Measurements from ENCODE around the gene ZNRF2. TPM values are rescaled to one million over a fixed set of nuclear protein-coding genes. Genes with fewer than 3 reads are reported as not detected.

Gene ZNRF2
- total RNA-seq, result 11.7 TPM
- long read RNA-seq, transcript ZNRF2-201 (5 exons, 3,460 nt), result major isoform, 41 of 47 reads
- long read RNA-seq, partial matches to known transcripts, result 1 of 47 reads
- long read RNA-seq, other reads (novel, unspliced or antisense), result 5 of 47 reads

- peak; percentile 100 for DNase-seq (ENCODE audit: low spot score)
- intact Hi-C loops (cut with DNase I), result loop anchor here (5.0 kb wide), 1 partner anchor 193 kb away; the partner anchor contains the start of gene NOD1
These were observed at the start of gene ZNRF2 for GRCh38 chr7:30284298-30285066. TSS of gene ZNRF2 (plus strand) at chr7:30284597. CDS start at chr7:30285358, 761 bp downstream.

- intact Hi-C loops (cut with DNase I), result no loop called here
- no peak for DNase-seq (ENCODE audit: low spot score)
These were observed 47.1 kb upstream of the ZNRF2 start for GRCh38 chr7:30237271-30237695.

- no peak for DNase-seq (ENCODE audit: low spot score)
- intact Hi-C loops (cut with DNase I), result no loop called here
These were observed 45.5 kb upstream of the ZNRF2 start for GRCh38 chr7:30238721-30239441.

- intact Hi-C loops (cut with DNase I), result no loop called here
- no peak for DNase-seq (ENCODE audit: low spot score)
These were observed 44.1 kb upstream of the ZNRF2 start for GRCh38 chr7:30240106-30240800.

GRCh38 chr7:30241767-30242166 lies 42.6 kb upstream of the ZNRF2 start:
- no peak for DNase-seq (ENCODE audit: low spot score)
- intact Hi-C loops (cut with DNase I), result no loop called here

GRCh38 chr7:30244340-30244739 lies 40.1 kb upstream of the ZNRF2 start:
- intact Hi-C loops (cut with DNase I), result no loop called here
- no peak for DNase-seq (ENCODE audit: low spot score)

GRCh38 chr7:30245913-30246312 lies 38.5 kb upstream of the ZNRF2 start:
- no peak for DNase-seq (ENCODE audit: low spot score)
- intact Hi-C loops (cut with DNase I), result no loop called here

- no peak for DNase-seq (ENCODE audit: low spot score)
- intact Hi-C loops (cut with DNase I), result no loop called here
These were observed 38.0 kb upstream of the ZNRF2 start for GRCh38 chr7:30246392-30246791.

- intact Hi-C loops (cut with DNase I), result no loop called here
- DNase-seq (ENCODE audit: low spot score), result no peak
These were observed 36.6 kb upstream of the ZNRF2 start for GRCh38 chr7:30247541-30248401.

GRCh38 chr7:30249316-30249715 lies 35.1 kb upstream of the ZNRF2 start:
- intact Hi-C loops (cut with DNase I), result no loop called here
- no peak for DNase-seq (ENCODE audit: low spot score)

- intact Hi-C loops (cut with DNase I), result loop anchor here (5.0 kb wide), 1 partner anchor 78 kb away; no protein-coding TSS in a partner anchor
- no peak for DNase-seq (ENCODE audit: low spot score)
These were observed 34.2 kb upstream of the ZNRF2 start for GRCh38 chr7:30249986-30250774.

- no peak for DNase-seq (ENCODE audit: low spot score)
- intact Hi-C loops (cut with DNase I), result loop anchor here (5.0 kb wide), 1 partner anchor 80 kb away; no protein-coding TSS in a partner anchor
These were observed 32.6 kb upstream of the ZNRF2 start for GRCh38 chr7:30251708-30252329.

GRCh38 chr7:30252885-30253795 lies 31.3 kb upstream of the ZNRF2 start:
- no peak for DNase-seq (ENCODE audit: low spot score)
- intact Hi-C loops (cut with DNase I), result loop anchor here (5.0 kb wide), 1 partner anchor 81 kb away; no protein-coding TSS in a partner anchor

- no peak for DNase-seq (ENCODE audit: low spot score)
- intact Hi-C loops (cut with DNase I), result loop anchor here (5.0 kb wide), 1 partner anchor 81 kb away; no protein-coding TSS in a partner anchor
These were observed 30.6 kb upstream of the ZNRF2 start for GRCh38 chr7:30253796-30254165.

- DNase-seq (ENCODE audit: low spot score), result no peak
- intact Hi-C loops (cut with DNase I), result loop anchor here (5.0 kb wide), 1 partner anchor 82 kb away; no protein-coding TSS in a partner anchor
These were observed 30.1 kb upstream of the ZNRF2 start for GRCh38 chr7:30254248-30254647.

GRCh38 chr7:30254717-30255063 lies 29.7 kb upstream of the ZNRF2 start:
- intact Hi-C loops (cut with DNase I), result loop anchor here (5.0 kb wide), 1 partner anchor 82 kb away; no protein-coding TSS in a partner anchor
- DNase-seq (ENCODE audit: low spot score), result no peak

All from cardiac septum (tissue), 1 donor.